ENCODE measurements around the gene DYNC1I1.

DNA sequence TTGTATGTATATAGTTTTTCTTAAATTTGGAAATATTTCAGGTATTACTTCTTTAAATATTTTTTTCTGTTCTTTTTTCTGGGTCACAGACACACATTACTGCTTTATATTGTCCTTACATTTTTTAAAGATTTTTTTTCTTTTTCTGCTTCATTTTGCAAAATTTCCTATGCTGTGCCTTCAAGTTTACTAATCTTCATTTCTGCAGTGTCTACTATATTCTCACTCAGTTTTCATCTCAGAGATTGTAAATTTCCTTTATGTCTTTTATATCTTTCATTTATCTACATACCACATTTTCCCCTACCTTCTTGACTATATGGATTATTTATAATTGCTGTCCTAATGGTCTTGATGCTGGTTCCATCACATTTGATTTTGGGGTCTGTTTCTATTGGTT lies 339.1 kb downstream of the DYNC1I1 start:
- no peak for TF ChIP-seq GATA2 (IDR thresholded peaks at IDR 0.05; ENCODE audit: low read depth, low read length)
- TF ChIP-seq GATA3 (IDR thresholded peaks at IDR 0.05; ENCODE audit: low read depth, low read length), result no peak
